Tibial nerve (tissue), 4 donors: ENCODE data around the gene CLIP2. TPM values are rescaled to one million over a fixed set of nuclear protein-coding genes. Genes with fewer than 3 reads are reported as not detected.

ENCODE experiments used
- DNase-seq, 2 donors: peaks; one replicate each; pipeline ENCODE4 v3.0.0-alpha.2; 2019; ENCODE audit warnings: low spot score in 2 of 2
- H3K27ac ChIP-seq, 4 donors: fragments of 200-600 bp; sonication (generic) in 3 of 4; one replicate each; pipeline ENCODE4 v1.5.1; 2017 to 2019; ENCODE audit warnings: mild to moderate bottlenecking in 1 of 4
- H3K27me3 ChIP-seq, 2 donors: fragments of 200-600 bp; sonication (generic) in 1 of 2; one replicate each; pipeline versions ENCODE4 v1.5.1 to v1.6.0; 2017 to 2019
- H3K36me3 ChIP-seq, 3 donors: fragments of 200-600 bp; sonication (generic); one replicate each; pipeline ENCODE4 v1.5.1; 2018 to 2019
- H3K4me1 ChIP-seq, 4 donors: fragments of 200-600 bp; sonication (generic) in 3 of 4; one replicate each; pipeline ENCODE4 v1.5.1; 2017 to 2019
- H3K4me3 ChIP-seq, 4 donors: fragments of 200-600 bp; sonication (generic) in 3 of 4; one replicate each; pipeline ENCODE4 v1.5.1; 2017 to 2019; ENCODE audit warnings: mild to moderate bottlenecking in 1 of 4, moderate library complexity in 1 of 4
- H3K9me3 ChIP-seq, 4 donors: fragments of 200-600 bp; sonication (generic) in 3 of 4; one replicate each; pipeline ENCODE4 v1.5.1; 2017 to 2019
- EP300 ChIP-seq, 2 donors: sonication (generic); formaldehyde crosslinking; IDR thresholded peaks; one replicate each; pipeline ENCODE4 v1.6.1; 2017; ENCODE audit warnings: antibody characterized with exemption in 2 of 2, mild to moderate bottlenecking in 1 of 2
- POLR2A ChIP-seq, 2 donors: fragments of 450-650 bp; IDR thresholded peaks; one replicate each; pipeline ENCODE4 v1.6.1; 2017; ENCODE audit warnings: antibody characterized with exemption in 2 of 2, mild to moderate bottlenecking in 2 of 2, moderate library complexity in 2 of 2
- WGBS, 2 donors: methylation state at CpG; one replicate each; pipeline ENCODE4 v1.1.5; 2018; 5-methylcytosine and 5-hydroxymethylcytosine counted together
- total RNA-seq, 4 donors: library from RNA; depleted of rRNA; stranded (reverse); fragments of >200 nt; gene quantifications; one replicate each; pipeline ENCODE4 v1.1.0, GENCODE V29; 2016
- TF ChIP-seq, protein P1 (sequence below), 5 experiments: fragments of 200-600 bp in 3 of 5; fragments of 450-650 bp in 2 of 5; sonication (generic) in 3 of 5; IDR thresholded peaks; one replicate each; pipeline ENCODE4 v1.5.1; 2016 to 2019; ENCODE audit warnings: antibody characterized with exemption in 5 of 5, mild to moderate bottlenecking in 3 of 5, moderate library complexity in 2 of 5

The CLIP2 gene
- total RNA-seq, 4 donors from 2014 or later, result 42.0 to 48.3 (median 46.3) TPM

DNA sequence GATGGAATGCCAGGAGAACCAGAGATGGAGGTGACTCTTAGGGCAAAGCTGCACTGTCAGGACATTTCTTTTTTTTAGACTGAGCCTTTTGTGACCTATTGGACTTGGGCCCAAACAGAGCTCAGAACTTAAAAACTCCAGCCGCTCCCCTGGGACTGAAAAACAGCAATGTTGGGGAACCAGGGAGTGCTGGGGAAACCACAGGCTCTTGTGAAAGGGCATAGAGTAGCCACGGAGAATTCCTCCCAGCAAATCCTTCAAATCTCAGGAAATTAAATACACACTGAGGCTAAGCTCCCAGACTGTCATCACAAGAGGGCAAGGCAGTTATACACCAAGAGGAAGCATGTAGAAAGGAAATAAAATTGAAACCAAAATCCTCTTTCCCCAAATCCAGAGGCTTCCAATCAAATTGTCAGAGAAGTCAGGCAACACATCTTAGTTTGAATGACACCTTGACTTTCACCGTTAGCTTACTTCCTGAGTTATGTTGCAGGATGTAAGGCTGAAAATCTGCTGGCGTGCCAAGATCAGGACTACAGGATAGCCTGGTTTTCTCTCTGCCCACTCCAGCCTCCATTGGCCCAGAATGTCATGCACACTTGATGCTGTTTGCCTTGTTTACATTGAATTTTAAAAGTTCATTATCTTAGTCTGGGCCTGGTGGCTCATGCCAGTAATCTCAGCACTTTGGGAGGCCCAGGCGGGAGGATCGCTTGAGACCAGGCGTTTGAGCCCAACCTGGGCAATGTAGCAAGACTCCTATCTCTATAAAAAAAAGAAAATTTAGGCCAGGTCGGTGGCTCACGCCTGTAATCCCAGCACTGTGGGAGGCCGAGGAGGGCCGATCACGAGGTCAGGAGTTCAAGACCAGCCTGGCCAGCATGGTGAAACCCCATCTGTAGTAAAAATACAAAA lies 32.5 kb upstream of the CLIP2 start:
- TF ChIP-seq, protein P1, sequence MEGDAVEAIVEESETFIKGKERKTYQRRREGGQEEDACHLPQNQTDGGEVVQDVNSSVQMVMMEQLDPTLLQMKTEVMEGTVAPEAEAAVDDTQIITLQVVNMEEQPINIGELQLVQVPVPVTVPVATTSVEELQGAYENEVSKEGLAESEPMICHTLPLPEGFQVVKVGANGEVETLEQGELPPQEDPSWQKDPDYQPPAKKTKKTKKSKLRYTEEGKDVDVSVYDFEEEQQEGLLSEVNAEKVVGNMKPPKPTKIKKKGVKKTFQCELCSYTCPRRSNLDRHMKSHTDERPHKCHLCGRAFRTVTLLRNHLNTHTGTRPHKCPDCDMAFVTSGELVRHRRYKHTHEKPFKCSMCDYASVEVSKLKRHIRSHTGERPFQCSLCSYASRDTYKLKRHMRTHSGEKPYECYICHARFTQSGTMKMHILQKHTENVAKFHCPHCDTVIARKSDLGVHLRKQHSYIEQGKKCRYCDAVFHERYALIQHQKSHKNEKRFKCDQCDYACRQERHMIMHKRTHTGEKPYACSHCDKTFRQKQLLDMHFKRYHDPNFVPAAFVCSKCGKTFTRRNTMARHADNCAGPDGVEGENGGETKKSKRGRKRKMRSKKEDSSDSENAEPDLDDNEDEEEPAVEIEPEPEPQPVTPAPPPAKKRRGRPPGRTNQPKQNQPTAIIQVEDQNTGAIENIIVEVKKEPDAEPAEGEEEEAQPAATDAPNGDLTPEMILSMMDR (IDR thresholded peaks at IDR 0.05), result no peak
- peak in 1 of 2 donors; percentile 6 for TF ChIP-seq EP300 (IDR thresholded peaks at IDR 0.05)
- no peaks in the 10 kb centered on the region for H3K36me3 ChIP-seq

DNA sequence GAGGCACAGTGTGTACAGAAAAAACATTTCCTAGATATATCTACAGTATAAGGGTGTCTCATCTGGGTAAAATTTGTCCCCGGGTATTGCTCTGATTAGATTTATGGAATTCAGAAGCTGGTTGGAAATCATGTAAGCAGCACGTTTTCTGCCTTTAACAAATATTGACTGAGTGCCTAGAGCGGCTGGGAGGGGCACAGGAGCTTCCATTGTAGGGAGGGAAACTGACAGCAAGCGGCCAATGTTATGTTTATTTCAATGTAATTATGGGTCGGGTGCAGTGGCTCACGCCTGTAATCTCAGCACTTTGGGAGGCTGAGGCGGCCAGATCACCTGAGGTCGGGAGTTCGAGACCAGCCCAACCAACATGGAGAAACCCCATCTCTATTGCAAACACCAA lies 30.6 kb upstream of the CLIP2 start:
- no peak overlapping the region for H3K27ac ChIP-seq
- WGBS, 2 donors, result 78 to 82% methylated on average over 9 of the region's 9 CpGs
- TF ChIP-seq POLR2A (IDR thresholded peaks at IDR 0.05), result no peak
- TF ChIP-seq, protein P1 (IDR thresholded peaks at IDR 0.05), result no peak
- H3K36me3 ChIP-seq, result no peaks in the 10 kb centered on the region
- no peak overlapping the region for H3K4me3 ChIP-seq
- H3K9me3 ChIP-seq, result no peaks in the 10 kb centered on the region
- H3K27me3 ChIP-seq, result no peaks in the 10 kb centered on the region
- DNase-seq, result no peak
- peaks cover 0 to 26% (median 9%) of the 10 kb centered on the region in 4 donors for H3K4me1 ChIP-seq

More for the DNA sequence above, 32.5 kb upstream of the CLIP2 start:
- Histone ChIP-seq H3K27me3 (no peaks in the 10 kb centered on the region), H3K27ac (peak overlapping the region in 3 of 4 donors; percentile 9 to 97 (median 91)), H3K4me1 (peaks cover 5 to 38% (median 12%) of the 10 kb centered on the region in 4 donors), H3K4me3 (no peak overlapping the region), H3K9me3 (no peaks in the 10 kb centered on the region)
- WGBS, 2 donors, result 72 to 78% methylated on average over 12 of the region's 12 CpGs
- peak in 1 of 2 donors; percentile 61 for DNase-seq

DNA sequence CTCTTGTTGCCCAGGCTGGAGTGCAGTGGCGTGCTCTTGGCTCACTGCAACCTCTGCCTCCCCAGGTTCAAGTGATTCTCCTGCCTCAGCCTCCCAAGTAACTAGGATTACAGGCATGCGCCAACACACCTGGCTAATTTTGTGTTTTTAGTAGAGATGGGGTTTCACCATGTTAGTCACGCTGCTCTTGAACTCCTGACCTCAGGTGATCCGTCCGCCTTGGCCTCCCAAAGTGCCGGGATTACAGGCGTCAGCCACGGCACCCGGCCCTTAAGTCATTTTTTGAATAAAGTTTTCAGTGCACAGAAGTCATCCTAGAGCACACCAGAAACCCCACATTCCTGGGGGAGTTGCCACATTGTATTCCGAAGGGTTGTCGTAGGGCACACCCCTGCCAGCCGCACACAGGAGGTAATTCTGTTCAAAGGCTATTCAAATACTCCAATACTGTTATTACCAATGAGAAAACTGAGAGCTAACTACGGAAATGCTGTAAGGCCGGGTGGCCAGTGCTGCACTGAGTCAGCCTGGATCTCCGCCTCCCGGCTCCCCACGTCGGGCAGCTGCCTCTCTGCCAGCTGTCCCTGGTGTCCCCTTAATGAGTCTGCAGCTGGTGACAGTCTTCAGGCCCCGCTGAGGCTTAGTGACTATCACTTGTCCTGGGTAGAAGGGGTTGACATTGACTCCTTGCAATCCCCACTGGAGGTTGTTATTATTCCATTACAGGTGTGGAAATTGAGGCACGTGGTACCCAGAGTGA lies 26.4 kb upstream of the CLIP2 start:
- TF ChIP-seq POLR2A (IDR thresholded peaks at IDR 0.05) (no peak), EP300 (IDR thresholded peaks at IDR 0.05) (no peak)
- TF ChIP-seq, protein P1 (IDR thresholded peaks at IDR 0.05), result no peak
- H3K27ac ChIP-seq, result no peak overlapping the region
- H3K4me3 ChIP-seq, result no peak overlapping the region
- WGBS, 2 donors, result 76 to 80% methylated on average over 20 of the region's 20 CpGs
- H3K27me3 ChIP-seq, result no peaks in the 10 kb centered on the region
- no peaks in the 10 kb centered on the region for H3K4me1 ChIP-seq
- H3K36me3 ChIP-seq, result no peaks in the 10 kb centered on the region
- DNase-seq, result no peak
- no peaks in the 10 kb centered on the region for H3K9me3 ChIP-seq

DNA sequence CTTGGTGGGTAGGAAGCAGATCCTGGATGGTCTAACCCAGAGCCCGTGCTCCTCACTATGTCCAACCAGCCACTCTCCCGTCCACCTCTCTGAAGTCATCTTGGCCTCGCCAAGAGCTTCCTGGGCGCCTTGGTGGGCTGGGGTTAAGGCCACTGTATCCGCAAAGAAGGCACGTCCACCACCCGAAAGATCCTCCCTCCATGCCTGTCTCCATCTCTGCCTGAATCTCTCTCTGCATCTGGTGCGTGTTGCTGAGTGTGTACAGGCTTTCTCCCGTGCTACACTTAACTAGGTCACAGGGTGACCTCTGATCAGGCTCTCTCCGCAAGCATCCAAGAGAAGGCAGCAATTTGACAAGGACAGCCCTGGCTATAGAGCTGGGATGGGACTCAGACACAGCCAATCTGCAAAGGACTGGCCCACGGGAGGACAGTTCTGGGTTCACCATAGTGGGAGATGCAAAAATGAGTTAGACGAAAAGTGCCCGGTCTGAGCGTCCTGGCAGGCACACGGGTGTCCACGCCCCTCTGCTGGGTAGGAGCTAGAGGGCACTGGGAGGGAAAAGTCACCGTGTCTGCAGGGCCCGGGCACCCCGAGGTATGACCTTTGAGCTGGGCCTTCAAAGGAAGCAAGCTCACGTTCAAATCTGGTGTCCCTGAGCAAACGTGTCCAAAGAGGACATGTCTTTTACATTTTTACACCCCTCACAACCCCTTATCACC lies 25.6 kb upstream of the CLIP2 start:
- no peak for DNase-seq
- no peak for TF ChIP-seq EP300 (IDR thresholded peaks at IDR 0.05)
- no peak for TF ChIP-seq POLR2A (IDR thresholded peaks at IDR 0.05)
- TF ChIP-seq, protein P1 (IDR thresholded peaks at IDR 0.05), result no peak
- Histone ChIP-seq H3K27me3 (no peaks in the 10 kb centered on the region), H3K36me3 (no peaks in the 10 kb centered on the region), H3K27ac (no peak overlapping the region), H3K4me1 (no peaks in the 10 kb centered on the region), H3K9me3 (no peaks in the 10 kb centered on the region), H3K4me3 (no peak overlapping the region)
- 71 to 81% methylated on average over 19 to 21 of the region's 21 CpGs for WGBS, 2 donors
